Ureter (tissue), 1 donor: ENCODE measurements around the gene CCL1. TPM values are rescaled to one million over a fixed set of nuclear protein-coding genes. Genes with fewer than 3 reads are reported as not detected.

ENCODE experiments used
- total RNA-seq: library from RNA; stranded (reverse); gene quantifications from one replicate; pipeline ENCODE4 v1.2.4, GENCODE V29; 2023
- donor health status: DM: yes; HTN: yes; CAD: no.

The CCL1 gene
- total RNA-seq, 1 donor from 2014 or later, result not detected

Other genes with a start within 250 kb of the CCL1 start
- gene CCL2, start 107.9 kb downstream of the CCL1 start, total RNA-seq, result 31.7 TPM
- not detected for gene CCL7, start 93.0 kb downstream of the CCL1 start, total RNA-seq
- not detected for gene CCL11, start 77.5 kb downstream of the CCL1 start, total RNA-seq
- not detected for gene CCL8, start 43.8 kb downstream of the CCL1 start, total RNA-seq
- 2.1 TPM for gene CCL13, start 6.8 kb downstream of the CCL1 start, total RNA-seq
- 0.26 TPM for gene TMEM132E, start 216.3 kb upstream of the CCL1 start, total RNA-seq